Astrocyte (in vitro differentiated cells and primary cell): ENCODE measurements around the gene SIAH2. TPM values are rescaled to one million over a fixed set of nuclear protein-coding genes. Genes with fewer than 3 reads are reported as not detected.
A peak's percentile ranks its signal among the peaks of the same experiment; 100 is the strongest.

Experiments
- DNase-seq: peaks from one replicate; pipeline ENCODE4 v3.0.0-alpha.2; 2010; ENCODE audit warnings: low read depth
- FAIRE-seq: peaks from 2 replicates; lab custom pipeline; 2011; peaks lifted over from hg19 to GRCh38; lab: Jason Lieb, UNC
- H2AFZ ChIP-seq: 2 replicates; pipeline ENCODE4 v1.6.0; 2012; ENCODE audit warnings: low read depth, low read length, inconsistent platforms
- H3K27ac ChIP-seq: 2 replicates; pipeline ENCODE4 v1.5.1; 2011; ENCODE audit warnings: low read depth, low read length, inconsistent platforms
- H3K27me3 ChIP-seq: 2 replicates; pipeline ENCODE4 v1.6.0; 2011; ENCODE audit warnings: low read length, inconsistent platforms; ENCODE audit not compliant: insufficient read depth
- H3K36me3 ChIP-seq: 2 replicates; pipeline ENCODE4 v1.5.1; 2011; ENCODE audit warnings: low read length, inconsistent platforms; ENCODE audit not compliant: insufficient read depth
- H3K4me1 ChIP-seq: 2 replicates; pipeline ENCODE4 v1.5.1; 2011; ENCODE audit warnings: low read length, inconsistent platforms; ENCODE audit not compliant: insufficient read depth
- H3K4me2 ChIP-seq: 2 replicates; pipeline ENCODE4 v1.6.0; 2012; ENCODE audit warnings: low read length, inconsistent platforms
- H3K4me3 ChIP-seq: 2 replicates; pipeline ENCODE4 v1.5.1; 2011; ENCODE audit warnings: low read depth, mild to moderate bottlenecking, low read length, inconsistent platforms; ENCODE audit not compliant: insufficient read depth
- H3K79me2 ChIP-seq: 2 replicates; pipeline ENCODE4 v1.6.0; 2012; ENCODE audit warnings: mild to moderate bottlenecking, low read length, inconsistent platforms; ENCODE audit not compliant: insufficient read depth
- H3K9ac ChIP-seq: 2 replicates; pipeline ENCODE4 v1.6.0; 2012; ENCODE audit warnings: mild to moderate bottlenecking, low read length, inconsistent platforms
- H3K9me3 ChIP-seq: 2 replicates; pipeline ENCODE4 v1.5.1; 2012; ENCODE audit warnings: low read depth, mild to moderate bottlenecking, low read length, inconsistent platforms; ENCODE audit not compliant: insufficient read depth
- H4K20me1 ChIP-seq: 2 replicates; pipeline ENCODE4 v1.6.0; 2012; ENCODE audit warnings: low read length, inconsistent platforms; ENCODE audit not compliant: insufficient read depth
- H3K27ac Mint-ChIP-seq: one replicate; pipeline ENCODE4 v1.8.0; 2021; ENCODE audit warnings: mild to moderate bottlenecking, mixed read lengths; ENCODE audit not compliant: unreplicated experiment
- H3K27me3 Mint-ChIP-seq: one replicate; pipeline ENCODE4 v1.8.0; 2021; ENCODE audit warnings: low read depth, mixed read lengths; ENCODE audit not compliant: unreplicated experiment
- H3K36me3 Mint-ChIP-seq: one replicate; pipeline ENCODE4 v1.8.0; 2021; ENCODE audit warnings: low read depth, mixed read lengths; ENCODE audit not compliant: unreplicated experiment
- H3K4me1 Mint-ChIP-seq: one replicate; pipeline ENCODE4 v1.8.0; 2021; ENCODE audit warnings: low read depth, mixed read lengths; ENCODE audit not compliant: unreplicated experiment
- H3K4me3 Mint-ChIP-seq: one replicate; pipeline ENCODE4 v1.8.0; 2021; ENCODE audit warnings: mild to moderate bottlenecking, moderate library complexity, mixed read lengths; ENCODE audit not compliant: unreplicated experiment
- H3K9me3 Mint-ChIP-seq: one replicate; pipeline ENCODE4 v1.8.0; 2021; ENCODE audit warnings: mild to moderate bottlenecking, mixed read lengths; ENCODE audit not compliant: unreplicated experiment
- CTCF ChIP-seq: IDR thresholded peaks from 2 replicates; pipeline ENCODE4 v1.5.1; 2011; ENCODE audit warnings: low read depth, mild to moderate bottlenecking, inconsistent platforms, low read length, moderate library complexity; ENCODE audit not compliant: insufficient read depth
- EZH2 ChIP-seq: IDR thresholded peaks from 2 replicates; pipeline ENCODE4 v1.6.1; 2012; ENCODE audit warnings: mild to moderate bottlenecking, low read length, inconsistent platforms; ENCODE audit not compliant: insufficient read depth
- total RNA-seq: library from RNA; stranded (reverse); gene quantifications from 2 replicates; pipeline ENCODE4 v1.2.1, GENCODE V29; 2021

Gene SIAH2
- total RNA-seq, 1 donor from 2014 or later = 39.3 TPM

DNA sequence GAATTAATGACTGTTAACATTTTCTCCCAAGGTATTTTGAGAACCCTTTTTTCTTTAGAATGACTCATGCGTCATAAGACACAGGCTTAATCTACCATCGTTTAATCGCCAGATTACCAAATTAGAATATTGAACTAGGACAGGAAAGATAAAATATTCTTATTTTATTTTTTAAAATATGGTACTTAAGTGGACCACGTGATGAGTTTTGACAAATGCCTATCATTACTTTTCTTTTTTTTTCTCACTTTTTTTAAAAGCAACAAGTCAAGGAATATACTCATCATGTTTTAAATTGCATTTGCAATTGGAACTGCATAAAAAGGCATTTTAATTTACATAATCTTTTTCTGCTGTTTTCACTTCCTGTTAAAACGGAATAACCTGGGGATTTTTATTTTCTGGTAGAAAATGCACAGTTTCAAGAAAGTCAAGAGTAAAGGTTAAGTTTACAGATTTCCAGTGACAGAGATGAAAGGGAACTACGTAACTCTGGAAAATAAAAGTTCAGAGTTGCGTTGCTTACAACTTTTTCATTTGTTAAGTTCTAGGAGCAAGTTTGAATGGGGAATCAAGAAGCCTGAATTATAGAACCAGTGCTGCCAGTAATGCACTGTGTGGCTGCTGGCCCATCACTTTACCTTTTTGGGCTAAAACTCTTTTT, 23.6 kb downstream of the SIAH2 start:
- H3K9me3 Mint-ChIP-seq = peaks cover 5% of the 10 kb centered on the region
- Histone ChIP-seq H3K36me3 (no peaks in the 10 kb centered on the region), H3K9me3 (no peaks in the 10 kb centered on the region), H3K79me2 (peaks cover 27% of the 10 kb centered on the region), H3K27me3 (no peaks in the 10 kb centered on the region), H3K4me3 (no peak overlapping the region), H3K27ac (no peak overlapping the region), H2AFZ (no peak overlapping the region), H3K9ac (no peak overlapping the region), H4K20me1 (peaks cover 28% of the 10 kb centered on the region), H3K4me2 (no peak overlapping the region), H3K4me1 (peaks cover 26% of the 10 kb centered on the region)
- H3K36me3 Mint-ChIP-seq = peaks cover 26% of the 10 kb centered on the region
- FAIRE-seq (no peak), DNase-seq (no peak)
- H3K4me1 Mint-ChIP-seq = peaks cover 74% of the 10 kb centered on the region
- peak overlapping the region; percentile 29 for H3K27ac Mint-ChIP-seq
- no peak overlapping the region for H3K4me3 Mint-ChIP-seq
- no peaks in the 10 kb centered on the region for H3K27me3 Mint-ChIP-seq
- TF ChIP-seq CTCF = no peak
- no peak for TF ChIP-seq EZH2

DNA sequence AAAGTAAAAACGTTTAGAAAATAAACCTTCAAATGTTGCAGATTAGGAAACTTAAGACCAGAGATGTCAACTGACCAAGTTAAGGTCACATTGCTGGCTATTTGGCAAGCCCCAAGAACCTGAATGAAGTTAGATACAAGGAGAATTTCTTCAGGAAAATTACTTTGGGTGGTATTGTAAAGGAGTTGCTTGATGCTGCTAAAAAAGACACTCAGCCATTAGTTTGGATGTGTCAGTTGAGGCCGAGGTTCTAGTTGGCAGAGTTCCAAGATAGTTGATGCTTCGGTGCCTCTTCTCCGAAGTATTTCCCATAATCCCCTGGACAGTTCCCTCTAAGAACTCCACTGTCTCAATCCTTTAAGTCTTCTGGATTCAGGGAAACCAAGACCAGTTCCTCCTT, 24.3 kb downstream of the SIAH2 start:
- Histone ChIP-seq H3K9ac (no peak overlapping the region), H4K20me1 (peaks cover 22% of the 10 kb centered on the region), H3K27ac (no peak overlapping the region), H3K36me3 (no peaks in the 10 kb centered on the region), H3K4me1 (peaks cover 19% of the 10 kb centered on the region), H3K4me3 (no peak overlapping the region), H3K79me2 (peaks cover 21% of the 10 kb centered on the region), H2AFZ (no peak overlapping the region), H3K9me3 (no peaks in the 10 kb centered on the region), H3K4me2 (peak overlapping the region; percentile 1), H3K27me3 (no peaks in the 10 kb centered on the region)
- Mint-ChIP-seq H3K27ac (peak overlapping the region; percentile 91), H3K36me3 (peaks cover 31% of the 10 kb centered on the region), H3K27me3 (no peaks in the 10 kb centered on the region), H3K4me3 (peak overlapping the region; percentile 54), H3K4me1 (peaks cover 73% of the 10 kb centered on the region), H3K9me3 (peaks cover 5% of the 10 kb centered on the region)
- FAIRE-seq (no peak), DNase-seq (no peak)
- TF ChIP-seq EZH2 (no peak), CTCF (no peak)
